WTC11 (cell line): ENCODE measurements around the gene STAMBP. TPM values are rescaled to one million over a fixed set of nuclear protein-coding genes. Genes with fewer than 3 reads are reported as not detected.

Experiments
- ATAC-seq: fragments of 200-7000 bp; cut with Tn5 transposase; 2 replicates; pipeline ENCODE4 v1.10.0; 2021; ENCODE audit warnings: mild to moderate bottlenecking, moderate library complexity
- CTCF ChIA-PET: fragments of 300-600 bp; sonication (Branson Sonifier 250); formaldehyde crosslinking; loops from one replicate; lab custom pipeline; 2021; ENCODE audit warnings: antibody characterized with exemption; lab: Charles Lee
- POLR2A ChIA-PET: fragments of 350-600 bp; sonication (Branson Sonifier 250); formaldehyde crosslinking; loops from one replicate; lab custom pipeline; 2021; ENCODE audit warnings: antibody characterized with exemption; lab: Charles Lee
- DNase-seq: peaks from one replicate; pipeline ENCODE4 v3.0.0; 2021; ENCODE audit warnings: low spot score
- H3K27ac Mint-ChIP-seq: 2 replicates; pipeline ENCODE4 v1.8.0; 2021; ENCODE audit warnings: mixed read lengths
- H3K27me3 Mint-ChIP-seq: 2 replicates; pipeline ENCODE4 v1.8.0; 2021; ENCODE audit warnings: low read depth, mild to moderate bottlenecking, moderate library complexity, mixed read lengths
- H3K36me3 Mint-ChIP-seq: 2 replicates; pipeline ENCODE4 v1.8.0; 2021; ENCODE audit warnings: mixed read lengths
- H3K4me1 Mint-ChIP-seq: 2 replicates; pipeline ENCODE4 v1.8.0; 2022; ENCODE audit warnings: mixed read lengths
- H3K4me3 Mint-ChIP-seq: 2 replicates; pipeline ENCODE4 v1.8.0; 2021; ENCODE audit warnings: mild to moderate bottlenecking, moderate library complexity, mixed read lengths
- H3K9me3 Mint-ChIP-seq: 2 replicates; pipeline ENCODE4 v1.8.0; 2021; ENCODE audit warnings: mixed read lengths
- CBFB ChIP-seq: sonication (generic); formaldehyde crosslinking; IDR thresholded peaks from 2 replicates; pipeline ENCODE4 v1.8.1; 2022; ENCODE audit warnings: mild to moderate bottlenecking, low read depth, missing genetic modification reagents
- CREM ChIP-seq: sonication (generic); formaldehyde crosslinking; IDR thresholded peaks from 2 replicates; pipeline ENCODE4 v1.8.1; 2022; ENCODE audit warnings: mild to moderate bottlenecking, missing genetic modification reagents, moderate library complexity
- ESRRA ChIP-seq: sonication (generic); formaldehyde crosslinking; IDR thresholded peaks from 2 replicates; pipeline ENCODE4 v1.8.1; 2022; ENCODE audit warnings: mild to moderate bottlenecking, missing genetic modification reagents, borderline replicate concordance
- NFE2L1 ChIP-seq: sonication (generic); formaldehyde crosslinking; IDR thresholded peaks from 2 replicates; pipeline ENCODE4 v1.8.1; 2023; ENCODE audit warnings: missing genetic modification reagents
- NR2C2 ChIP-seq: sonication (generic); formaldehyde crosslinking; IDR thresholded peaks from 2 replicates; pipeline ENCODE4 v1.8.0; 2022; ENCODE audit warnings: mild to moderate bottlenecking, missing genetic modification reagents
- OVOL2 ChIP-seq: fragments of 250-450 bp; sonication (Bioruptor Pico); IDR thresholded peaks from 2 replicates; pipeline ENCODE4 v1.9.0; 2021; ENCODE audit warnings: mild to moderate bottlenecking, borderline replicate concordance
- SMAD3 ChIP-seq: sonication (generic); formaldehyde crosslinking; IDR thresholded peaks from 2 replicates; pipeline ENCODE4 v1.8.0; 2022; ENCODE audit warnings: missing genetic modification reagents, mild to moderate bottlenecking, borderline replicate concordance
- SP1 ChIP-seq: sonication (generic); formaldehyde crosslinking; conservative IDR thresholded peaks from 2 replicates; pipeline ENCODE4 v1.8.1; 2022; ENCODE audit warnings: missing genetic modification reagents
- ZNF121 ChIP-seq: sonication (generic); formaldehyde crosslinking; IDR thresholded peaks from 2 replicates; pipeline ENCODE4 v1.8.0; 2023; ENCODE audit warnings: missing genetic modification reagents
- ZNF423 ChIP-seq: fragments of 250-450 bp; sonication (Bioruptor Pico); IDR thresholded peaks from 2 replicates; pipeline ENCODE4 v2.1.2; 2022; ENCODE audit warnings: mild to moderate bottlenecking, moderate library complexity
- total RNA-seq: library from RNA; stranded (reverse); gene quantifications from 3 replicates; pipeline ENCODE4 v1.2.3, GENCODE V29; 2021
- TF ChIP-seq, protein P1 (sequence below): sonication (generic); formaldehyde crosslinking; IDR thresholded peaks from 2 replicates; pipeline ENCODE4 v1.8.1; 2023; ENCODE audit warnings: mild to moderate bottlenecking, missing genetic modification reagents
- TF ChIP-seq, protein P2 (sequence below): fragments of 250-450 bp; sonication (Bioruptor Pico); IDR thresholded peaks from 2 replicates; pipeline ENCODE4 v1.8.0; 2021; ENCODE audit warnings: mild to moderate bottlenecking
- TF ChIP-seq, protein P3 (sequence below): sonication (generic); formaldehyde crosslinking; IDR thresholded peaks from 2 replicates; pipeline ENCODE4 v1.8.1; 2022; ENCODE audit warnings: low read depth, missing genetic modification reagents, borderline replicate concordance
- TF ChIP-seq, protein P4 (sequence below): sonication (generic); formaldehyde crosslinking; IDR thresholded peaks from 2 replicates; pipeline ENCODE4 v1.8.0; 2022; ENCODE audit warnings: missing genetic modification reagents
- TF ChIP-seq, protein P5 (sequence below): fragments of 250-450 bp; sonication (Bioruptor Pico); IDR thresholded peaks from 2 replicates; pipeline ENCODE4 v1.9.0; 2021; ENCODE audit warnings: mild to moderate bottlenecking
- TF ChIP-seq, protein P6 (sequence below): sonication (generic); formaldehyde crosslinking; IDR thresholded peaks from 2 replicates; pipeline ENCODE4 v1.8.0; 2023; ENCODE audit warnings: mild to moderate bottlenecking, missing genetic modification reagents

The STAMBP gene
- total RNA-seq, 1 experiment from 2014 or later = 40.9 TPM

DNA sequence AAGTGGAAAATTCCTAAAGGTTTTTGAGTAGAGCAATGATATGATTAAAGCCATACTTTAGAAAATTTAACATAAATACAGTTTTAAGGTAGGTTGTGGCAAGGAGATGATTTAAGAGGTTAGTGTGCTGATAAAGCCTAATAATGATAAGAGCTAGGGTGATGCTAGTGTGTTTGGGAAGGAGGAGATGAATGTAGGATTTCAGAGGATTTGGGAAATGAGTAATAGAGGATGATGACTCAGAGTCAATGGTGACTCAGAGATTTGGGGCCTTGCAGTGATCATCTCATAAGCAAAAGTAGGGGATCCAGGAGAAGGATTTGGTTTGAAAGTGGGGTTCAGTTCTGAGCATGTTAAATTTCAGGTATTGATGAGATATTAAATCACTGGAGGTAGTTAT, 23.3 kb downstream of the STAMBP start:
- ChIA-PET POLR2A (no interaction called here), CTCF (interaction anchor here (0.7 to 1.2 kb wide), 2 partner anchors 13 to 528 kb away, joined by 3 read pairs; no protein-coding TSS in a partner anchor)
- Mint-ChIP-seq H3K4me1 (no peaks in the 10 kb centered on the region), H3K9me3 (no peaks in the 10 kb centered on the region), H3K4me3 (no peak overlapping the region), H3K36me3 (peaks cover 53% of the 10 kb centered on the region), H3K27ac (no peak overlapping the region), H3K27me3 (no peaks in the 10 kb centered on the region)
- ATAC-seq (no peak), DNase-seq (no peak)
- TF ChIP-seq, protein P1, sequence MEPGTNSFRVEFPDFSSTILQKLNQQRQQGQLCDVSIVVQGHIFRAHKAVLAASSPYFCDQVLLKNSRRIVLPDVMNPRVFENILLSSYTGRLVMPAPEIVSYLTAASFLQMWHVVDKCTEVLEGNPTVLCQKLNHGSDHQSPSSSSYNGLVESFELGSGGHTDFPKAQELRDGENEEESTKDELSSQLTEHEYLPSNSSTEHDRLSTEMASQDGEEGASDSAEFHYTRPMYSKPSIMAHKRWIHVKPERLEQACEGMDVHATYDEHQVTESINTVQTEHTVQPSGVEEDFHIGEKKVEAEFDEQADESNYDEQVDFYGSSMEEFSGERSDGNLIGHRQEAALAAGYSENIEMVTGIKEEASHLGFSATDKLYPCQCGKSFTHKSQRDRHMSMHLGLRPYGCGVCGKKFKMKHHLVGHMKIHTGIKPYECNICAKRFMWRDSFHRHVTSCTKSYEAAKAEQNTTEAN (CRISPR knock-in tag) = no peak
- TF ChIP-seq, protein P2, sequence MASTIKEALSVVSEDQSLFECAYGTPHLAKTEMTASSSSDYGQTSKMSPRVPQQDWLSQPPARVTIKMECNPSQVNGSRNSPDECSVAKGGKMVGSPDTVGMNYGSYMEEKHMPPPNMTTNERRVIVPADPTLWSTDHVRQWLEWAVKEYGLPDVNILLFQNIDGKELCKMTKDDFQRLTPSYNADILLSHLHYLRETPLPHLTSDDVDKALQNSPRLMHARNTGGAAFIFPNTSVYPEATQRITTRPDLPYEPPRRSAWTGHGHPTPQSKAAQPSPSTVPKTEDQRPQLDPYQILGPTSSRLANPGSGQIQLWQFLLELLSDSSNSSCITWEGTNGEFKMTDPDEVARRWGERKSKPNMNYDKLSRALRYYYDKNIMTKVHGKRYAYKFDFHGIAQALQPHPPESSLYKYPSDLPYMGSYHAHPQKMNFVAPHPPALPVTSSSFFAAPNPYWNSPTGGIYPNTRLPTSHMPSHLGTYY (CRISPR knock-in tag) = no peak
- TF ChIP-seq NR2C2 (no peak), CBFB (no peak), SMAD3 (CRISPR knock-in tag) (no peak), ZNF423 (CRISPR knock-in tag) (no peak), CREM (CRISPR knock-in tag) (no peak), OVOL2 (CRISPR knock-in tag) (no peak)
- TF ChIP-seq, protein P3, sequence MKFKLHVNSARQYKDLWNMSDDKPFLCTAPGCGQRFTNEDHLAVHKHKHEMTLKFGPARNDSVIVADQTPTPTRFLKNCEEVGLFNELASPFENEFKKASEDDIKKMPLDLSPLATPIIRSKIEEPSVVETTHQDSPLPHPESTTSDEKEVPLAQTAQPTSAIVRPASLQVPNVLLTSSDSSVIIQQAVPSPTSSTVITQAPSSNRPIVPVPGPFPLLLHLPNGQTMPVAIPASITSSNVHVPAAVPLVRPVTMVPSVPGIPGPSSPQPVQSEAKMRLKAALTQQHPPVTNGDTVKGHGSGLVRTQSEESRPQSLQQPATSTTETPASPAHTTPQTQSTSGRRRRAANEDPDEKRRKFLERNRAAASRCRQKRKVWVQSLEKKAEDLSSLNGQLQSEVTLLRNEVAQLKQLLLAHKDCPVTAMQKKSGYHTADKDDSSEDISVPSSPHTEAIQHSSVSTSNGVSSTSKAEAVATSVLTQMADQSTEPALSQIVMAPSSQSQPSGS (CRISPR knock-in tag) = no peak
- TF ChIP-seq, protein P4, sequence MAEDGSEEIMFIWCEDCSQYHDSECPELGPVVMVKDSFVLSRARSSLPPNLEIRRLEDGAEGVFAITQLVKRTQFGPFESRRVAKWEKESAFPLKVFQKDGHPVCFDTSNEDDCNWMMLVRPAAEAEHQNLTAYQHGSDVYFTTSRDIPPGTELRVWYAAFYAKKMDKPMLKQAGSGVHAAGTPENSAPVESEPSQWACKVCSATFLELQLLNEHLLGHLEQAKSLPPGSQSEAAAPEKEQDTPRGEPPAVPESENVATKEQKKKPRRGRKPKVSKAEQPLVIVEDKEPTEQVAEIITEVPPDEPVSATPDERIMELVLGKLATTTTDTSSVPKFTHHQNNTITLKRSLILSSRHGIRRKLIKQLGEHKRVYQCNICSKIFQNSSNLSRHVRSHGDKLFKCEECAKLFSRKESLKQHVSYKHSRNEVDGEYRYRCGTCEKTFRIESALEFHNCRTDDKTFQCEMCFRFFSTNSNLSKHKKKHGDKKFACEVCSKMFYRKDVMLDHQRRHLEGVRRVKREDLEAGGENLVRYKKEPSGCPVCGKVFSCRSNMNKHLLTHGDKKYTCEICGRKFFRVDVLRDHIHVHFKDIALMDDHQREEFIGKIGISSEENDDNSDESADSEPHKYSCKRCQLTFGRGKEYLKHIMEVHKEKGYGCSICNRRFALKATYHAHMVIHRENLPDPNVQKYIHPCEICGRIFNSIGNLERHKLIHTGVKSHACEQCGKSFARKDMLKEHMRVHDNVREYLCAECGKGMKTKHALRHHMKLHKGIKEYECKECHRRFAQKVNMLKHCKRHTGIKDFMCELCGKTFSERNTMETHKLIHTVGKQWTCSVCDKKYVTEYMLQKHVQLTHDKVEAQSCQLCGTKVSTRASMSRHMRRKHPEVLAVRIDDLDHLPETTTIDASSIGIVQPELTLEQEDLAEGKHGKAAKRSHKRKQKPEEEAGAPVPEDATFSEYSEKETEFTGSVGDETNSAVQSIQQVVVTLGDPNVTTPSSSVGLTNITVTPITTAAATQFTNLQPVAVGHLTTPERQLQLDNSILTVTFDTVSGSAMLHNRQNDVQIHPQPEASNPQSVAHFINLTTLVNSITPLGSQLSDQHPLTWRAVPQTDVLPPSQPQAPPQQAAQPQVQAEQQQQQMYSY (CRISPR knock-in tag) = no peak

DNA sequence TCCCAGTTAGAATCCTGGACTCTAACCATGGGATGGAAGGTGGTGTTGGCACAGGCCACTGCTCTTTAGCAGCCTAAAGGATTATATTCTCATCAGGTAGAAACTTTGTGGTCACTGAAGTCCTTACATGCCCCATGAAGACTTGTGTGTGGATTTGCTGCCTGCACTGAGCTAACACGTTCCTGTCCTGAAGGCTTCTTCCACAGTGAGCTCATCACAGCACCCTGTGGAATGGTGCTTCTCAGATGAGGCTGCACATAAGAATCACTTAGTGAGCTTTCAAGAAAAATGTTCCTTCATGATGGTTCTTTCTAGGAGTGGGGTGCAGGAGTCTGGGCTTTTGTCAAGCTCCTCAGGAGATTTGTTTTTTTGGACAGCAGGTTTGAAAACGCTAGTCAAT, 26.8 kb downstream of the STAMBP start:
- Mint-ChIP-seq H3K27ac (no peak overlapping the region), H3K4me3 (no peak overlapping the region), H3K9me3 (no peaks in the 10 kb centered on the region), H3K27me3 (no peaks in the 10 kb centered on the region)
- POLR2A ChIA-PET = no interaction called here
- no peak for ATAC-seq
- TF ChIP-seq, protein P5, sequence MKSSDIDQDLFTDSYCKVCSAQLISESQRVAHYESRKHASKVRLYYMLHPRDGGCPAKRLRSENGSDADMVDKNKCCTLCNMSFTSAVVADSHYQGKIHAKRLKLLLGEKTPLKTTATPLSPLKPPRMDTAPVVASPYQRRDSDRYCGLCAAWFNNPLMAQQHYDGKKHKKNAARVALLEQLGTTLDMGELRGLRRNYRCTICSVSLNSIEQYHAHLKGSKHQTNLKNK (CRISPR knock-in tag) = no peak
- TF ChIP-seq NFE2L1 (CRISPR knock-in tag) (no peak), ZNF121 (no peak), SP1 (no peak), ESRRA (CRISPR knock-in tag) (no peak)
- TF ChIP-seq, protein P6, sequence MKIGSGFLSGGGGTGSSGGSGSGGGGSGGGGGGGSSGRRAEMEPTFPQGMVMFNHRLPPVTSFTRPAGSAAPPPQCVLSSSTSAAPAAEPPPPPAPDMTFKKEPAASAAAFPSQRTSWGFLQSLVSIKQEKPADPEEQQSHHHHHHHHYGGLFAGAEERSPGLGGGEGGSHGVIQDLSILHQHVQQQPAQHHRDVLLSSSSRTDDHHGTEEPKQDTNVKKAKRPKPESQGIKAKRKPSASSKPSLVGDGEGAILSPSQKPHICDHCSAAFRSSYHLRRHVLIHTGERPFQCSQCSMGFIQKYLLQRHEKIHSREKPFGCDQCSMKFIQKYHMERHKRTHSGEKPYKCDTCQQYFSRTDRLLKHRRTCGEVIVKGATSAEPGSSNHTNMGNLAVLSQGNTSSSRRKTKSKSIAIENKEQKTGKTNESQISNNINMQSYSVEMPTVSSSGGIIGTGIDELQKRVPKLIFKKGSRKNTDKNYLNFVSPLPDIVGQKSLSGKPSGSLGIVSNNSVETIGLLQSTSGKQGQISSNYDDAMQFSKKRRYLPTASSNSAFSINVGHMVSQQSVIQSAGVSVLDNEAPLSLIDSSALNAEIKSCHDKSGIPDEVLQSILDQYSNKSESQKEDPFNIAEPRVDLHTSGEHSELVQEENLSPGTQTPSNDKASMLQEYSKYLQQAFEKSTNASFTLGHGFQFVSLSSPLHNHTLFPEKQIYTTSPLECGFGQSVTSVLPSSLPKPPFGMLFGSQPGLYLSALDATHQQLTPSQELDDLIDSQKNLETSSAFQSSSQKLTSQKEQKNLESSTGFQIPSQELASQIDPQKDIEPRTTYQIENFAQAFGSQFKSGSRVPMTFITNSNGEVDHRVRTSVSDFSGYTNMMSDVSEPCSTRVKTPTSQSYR (CRISPR knock-in tag) = no peak
- TF ChIP-seq, protein P3 (CRISPR knock-in tag) = no peak
- TF ChIP-seq, all 79 proteins: peak for 0
- DNase-seq = no peak
- Mint-ChIP-seq H3K36me3 (peaks cover 53% of the 10 kb centered on the region), H3K4me1 (no peaks in the 10 kb centered on the region)
- CTCF ChIA-PET = no interaction called here
